ENCODE data around the gene MCM3.

Gene MCM3

DNA sequence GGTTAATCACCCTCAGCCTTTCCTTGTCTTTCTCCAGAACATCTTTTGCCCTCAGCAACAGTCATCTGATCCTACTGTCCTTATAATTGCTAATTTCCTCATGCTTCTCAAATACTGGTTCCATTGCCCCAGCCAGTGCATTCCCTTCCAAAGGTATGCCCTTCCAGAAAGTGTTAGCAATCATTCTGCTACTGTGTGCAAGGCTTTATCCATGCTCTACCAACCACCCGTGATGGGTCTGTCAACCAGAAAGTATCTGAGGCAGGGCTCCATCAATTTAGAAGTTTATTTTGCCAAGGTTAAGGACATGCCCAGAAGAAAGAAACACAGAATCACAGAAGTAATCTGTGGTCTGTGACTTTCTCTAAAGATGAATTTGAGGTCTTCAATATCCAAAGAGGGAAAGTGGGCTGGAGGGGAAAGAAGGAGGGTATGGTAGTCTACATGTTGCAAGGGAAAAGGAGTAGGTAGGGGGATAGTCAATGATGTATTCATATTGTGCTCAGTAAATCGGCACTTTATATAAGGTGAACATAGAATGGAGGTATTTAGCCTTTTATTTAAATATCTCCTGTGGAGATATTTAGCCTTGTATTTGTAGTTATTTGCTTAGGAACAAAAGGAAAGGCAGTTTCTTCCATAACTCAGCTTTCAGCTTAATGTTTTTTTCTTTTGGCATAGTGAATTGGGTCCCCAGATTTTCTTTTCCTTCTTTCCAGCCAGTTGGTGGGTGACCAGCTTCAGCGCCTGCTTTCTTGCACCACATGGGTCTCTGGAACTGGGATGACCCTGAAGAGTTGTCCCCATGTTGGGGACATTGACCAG is 42.2 kb upstream of the MCM3 start:
- TF ChIP-seq, protein P1, sequence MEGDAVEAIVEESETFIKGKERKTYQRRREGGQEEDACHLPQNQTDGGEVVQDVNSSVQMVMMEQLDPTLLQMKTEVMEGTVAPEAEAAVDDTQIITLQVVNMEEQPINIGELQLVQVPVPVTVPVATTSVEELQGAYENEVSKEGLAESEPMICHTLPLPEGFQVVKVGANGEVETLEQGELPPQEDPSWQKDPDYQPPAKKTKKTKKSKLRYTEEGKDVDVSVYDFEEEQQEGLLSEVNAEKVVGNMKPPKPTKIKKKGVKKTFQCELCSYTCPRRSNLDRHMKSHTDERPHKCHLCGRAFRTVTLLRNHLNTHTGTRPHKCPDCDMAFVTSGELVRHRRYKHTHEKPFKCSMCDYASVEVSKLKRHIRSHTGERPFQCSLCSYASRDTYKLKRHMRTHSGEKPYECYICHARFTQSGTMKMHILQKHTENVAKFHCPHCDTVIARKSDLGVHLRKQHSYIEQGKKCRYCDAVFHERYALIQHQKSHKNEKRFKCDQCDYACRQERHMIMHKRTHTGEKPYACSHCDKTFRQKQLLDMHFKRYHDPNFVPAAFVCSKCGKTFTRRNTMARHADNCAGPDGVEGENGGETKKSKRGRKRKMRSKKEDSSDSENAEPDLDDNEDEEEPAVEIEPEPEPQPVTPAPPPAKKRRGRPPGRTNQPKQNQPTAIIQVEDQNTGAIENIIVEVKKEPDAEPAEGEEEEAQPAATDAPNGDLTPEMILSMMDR (conservative IDR thresholded peaks at IDR 0.05; ENCODE audit: low read length), result no peak

DNA sequence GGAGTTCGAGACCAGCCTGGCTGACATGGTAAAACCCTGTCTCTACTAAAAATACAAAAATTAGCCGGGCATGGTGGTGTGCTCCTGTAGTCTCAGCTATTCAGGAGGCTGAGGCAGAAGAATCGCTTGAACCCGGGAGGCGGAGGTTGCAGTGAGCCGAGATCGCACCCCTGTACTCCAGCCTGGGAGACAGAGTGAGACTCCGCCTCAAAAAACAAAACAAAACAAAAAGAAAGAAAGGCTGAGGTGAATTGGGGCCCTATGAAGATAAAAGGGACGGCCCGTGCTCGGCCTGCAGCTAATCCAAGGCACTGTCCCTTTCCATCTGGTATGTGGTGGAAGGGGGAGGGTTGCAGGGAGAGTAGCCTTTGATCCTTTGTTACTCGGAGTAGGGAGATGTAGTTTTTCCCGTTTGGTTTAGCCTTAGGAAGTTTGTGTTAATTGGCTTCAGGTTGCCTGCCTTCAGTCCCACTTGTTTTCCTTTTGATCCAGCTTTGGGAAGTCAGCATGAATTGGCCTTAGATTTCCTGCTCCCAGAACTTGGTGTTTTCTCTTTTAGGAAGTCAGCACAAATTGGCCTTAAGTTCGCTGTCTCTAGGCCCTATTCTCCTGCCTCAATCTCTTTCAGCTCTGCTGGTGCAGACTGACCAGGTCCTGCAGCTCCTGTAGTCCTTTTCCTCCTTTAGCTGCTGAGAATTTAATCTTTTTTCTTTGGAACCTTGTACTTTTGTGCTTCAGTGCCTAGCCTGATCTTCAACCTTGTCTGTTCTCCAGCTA is 41.3 kb upstream of the MCM3 start:
- TF ChIP-seq, protein P1 (conservative IDR thresholded peaks at IDR 0.05; ENCODE audit: low read length), result no peak
- no peak overlapping the region for H3K4me3 ChIP-seq (ENCODE audit: low read length)
- no peak for DNase-seq (ENCODE audit: low read depth)

More for the DNA sequence above, 42.2 kb upstream of the MCM3 start:
- H3K4me3 ChIP-seq (ENCODE audit: low read length), result no peak overlapping the region
- DNase-seq (ENCODE audit: low read depth), result no peak

DNA sequence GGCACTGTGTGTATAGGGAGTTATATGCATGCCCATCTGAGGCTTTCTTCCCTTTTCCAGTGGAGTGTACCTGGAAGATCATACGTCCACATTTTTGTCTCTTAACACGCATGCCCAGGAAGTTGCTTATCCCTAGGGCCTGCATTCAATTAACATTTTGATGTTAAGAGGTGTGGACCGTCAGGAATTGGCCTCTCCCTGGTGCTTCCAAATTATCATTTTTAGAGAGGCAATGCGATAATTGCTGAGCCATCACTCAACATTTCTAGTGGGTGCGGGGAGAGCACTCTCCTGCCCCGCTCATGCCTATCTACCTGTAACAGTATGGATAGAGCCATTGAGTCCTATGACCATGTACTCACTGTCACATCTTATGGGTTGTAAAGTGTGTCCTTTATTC is 39.6 kb upstream of the MCM3 start:
- DNase-seq (ENCODE audit: low read depth), result no peak
- H3K4me3 ChIP-seq (ENCODE audit: low read length), result no peak overlapping the region
- TF ChIP-seq, protein P1 (conservative IDR thresholded peaks at IDR 0.05; ENCODE audit: low read length), result no peak

DNA sequence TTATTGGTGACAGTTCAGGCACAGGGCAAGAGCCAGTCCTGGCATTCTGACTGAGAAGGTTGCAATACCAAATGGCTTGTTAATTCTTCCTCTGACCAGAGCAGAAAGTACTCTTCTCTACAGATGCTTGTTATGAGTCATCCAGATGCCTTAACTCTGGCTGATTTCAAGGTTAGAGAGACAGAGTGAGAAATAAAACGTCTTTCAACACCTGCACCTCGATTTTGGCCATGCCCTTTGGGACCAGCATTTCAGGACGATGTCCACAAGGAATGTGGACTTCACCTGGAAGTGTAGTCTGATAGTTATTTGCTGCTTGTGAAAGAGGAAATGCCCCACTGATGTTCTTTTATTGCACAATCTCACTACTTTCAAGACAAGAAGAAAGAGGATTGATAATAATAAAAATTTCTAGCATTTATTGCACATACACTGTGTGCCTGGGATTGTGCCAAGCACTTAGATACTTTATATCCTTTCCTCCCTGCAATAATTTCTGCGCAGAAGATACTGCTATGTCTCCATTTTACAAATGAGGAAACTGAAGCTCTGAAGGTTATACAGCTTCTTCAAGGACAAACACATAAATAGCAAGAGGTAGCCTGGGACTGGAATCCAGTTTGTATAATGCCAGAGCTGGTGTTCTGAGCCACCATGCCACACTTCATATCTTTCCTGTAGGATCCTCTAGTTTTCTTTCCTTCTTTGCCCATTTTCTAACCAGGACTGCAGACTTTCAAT is 33.5 kb upstream of the MCM3 start:
- DNase-seq (ENCODE audit: low read depth), result peak; percentile 73
- TF ChIP-seq, protein P1 (conservative IDR thresholded peaks at IDR 0.05; ENCODE audit: low read length), result no peak
- no peak overlapping the region for H3K4me3 ChIP-seq (ENCODE audit: low read length)

DNA sequence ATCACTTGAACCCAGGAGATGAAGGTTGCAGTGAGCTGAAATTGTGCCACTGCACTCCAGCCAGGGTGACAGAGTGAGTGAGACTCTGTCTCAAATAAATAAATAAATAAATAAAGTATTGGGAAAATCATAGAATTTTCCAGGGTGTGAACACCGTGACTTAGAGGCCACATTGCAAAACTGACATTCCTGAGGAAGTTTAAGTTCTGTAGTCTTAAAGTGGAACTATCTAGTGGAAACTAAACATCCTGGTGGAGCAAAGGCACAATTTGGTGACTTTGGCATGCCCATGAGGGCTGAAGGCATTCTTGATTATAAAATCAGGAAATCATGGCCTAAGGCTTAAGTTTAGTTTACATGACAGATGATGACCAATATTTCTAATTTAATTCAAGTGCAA is 32.7 kb upstream of the MCM3 start:
- TF ChIP-seq, protein P1 (conservative IDR thresholded peaks at IDR 0.05; ENCODE audit: low read length), result no peak
- DNase-seq (ENCODE audit: low read depth), result peak; percentile 14
- no peak overlapping the region for H3K4me3 ChIP-seq (ENCODE audit: low read length)

DNA sequence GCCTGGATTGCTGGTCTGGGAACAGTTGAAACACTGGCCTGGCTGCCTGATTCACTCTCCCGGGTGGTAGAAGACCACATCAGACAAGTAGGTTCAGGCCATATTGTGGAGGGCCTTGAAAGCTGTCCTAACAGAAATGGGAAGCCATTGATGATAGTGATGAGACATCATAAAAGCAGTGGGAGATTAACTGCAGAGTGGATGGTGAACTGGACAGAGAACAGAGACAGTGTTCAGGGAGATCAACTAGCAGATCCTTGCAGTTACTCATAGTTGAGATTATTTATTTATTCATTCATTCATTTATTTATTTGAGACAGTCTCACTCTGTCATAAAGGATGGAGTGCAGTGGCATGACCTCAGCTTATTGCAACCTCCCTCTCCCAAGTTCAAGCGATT is 30.2 kb upstream of the MCM3 start:
- TF ChIP-seq, protein P1 (conservative IDR thresholded peaks at IDR 0.05; ENCODE audit: low read length), result no peak
- H3K4me3 ChIP-seq (ENCODE audit: low read length), result no peak overlapping the region
- DNase-seq (ENCODE audit: low read depth), result no peak

Data from AG10803 (cell line).